GM03348 (cell line): ENCODE results near the gene S1PR1.
"Not testable (repeated sequence)": the region's sequence is repeated elsewhere in the genome, so short reads cannot be mapped to it uniquely, and the experiment has no call there.

Experiments used
- DNase-seq: peaks from one replicate; pipeline ENCODE4 v3.0.0; 2012; ENCODE audit warnings: low spot score

S1PR1 gene

GRCh38 chr1:101236516-101237228 is at the start of gene S1PR1:
TSS of gene S1PR1 (plus strand) at chr1:101237019. CDS start at chr1:101238985, 1,966 bp downstream.
- DNase-seq, result peak; percentile 63

GRCh38 chr1:101187297-101187696 is 49.5 kb upstream of the S1PR1 start:
- DNase-seq, result peak; percentile 25

GRCh38 chr1:101188331-101188730 is 48.5 kb upstream of the S1PR1 start:
- DNase-seq, result no peak

- DNase-seq, result not testable (repeated sequence)
These were observed 47.9 kb upstream of the S1PR1 start for GRCh38 chr1:101188968-101189367.

GRCh38 chr1:101190441-101190840 is 46.4 kb upstream of the S1PR1 start:
- DNase-seq, result no peak

GRCh38 chr1:101191049-101191448 is 45.8 kb upstream of the S1PR1 start:
- DNase-seq, result no peak

GRCh38 chr1:101193733-101194169 is 43.1 kb upstream of the S1PR1 start:
- DNase-seq, result no peak

GRCh38 chr1:101194746-101195145 is 42.1 kb upstream of the S1PR1 start:
- no peak for DNase-seq

- no peak for DNase-seq
These were observed 40.2 kb upstream of the S1PR1 start for GRCh38 chr1:101196668-101197067.

- no peak for DNase-seq
These were observed 37.8 kb upstream of the S1PR1 start for GRCh38 chr1:101198842-101199636.

- no peak for DNase-seq
These were observed 37.2 kb upstream of the S1PR1 start for GRCh38 chr1:101199637-101199982.

GRCh38 chr1:101200513-101200912 is 36.3 kb upstream of the S1PR1 start:
- peak; percentile 91 for DNase-seq

- peak; percentile 11 for DNase-seq
These were observed 32.8 kb upstream of the S1PR1 start for GRCh38 chr1:101203820-101204540.

GRCh38 chr1:101205457-101205856 is 31.4 kb upstream of the S1PR1 start:
- DNase-seq, result no peak

- not testable (repeated sequence) for DNase-seq
These were observed 30.7 kb upstream of the S1PR1 start for GRCh38 chr1:101206139-101206538.

- not testable (repeated sequence) for DNase-seq
These were observed 29.5 kb upstream of the S1PR1 start for GRCh38 chr1:101207271-101207670.

GRCh38 chr1:101207891-101208290 is 28.9 kb upstream of the S1PR1 start:
- peak; percentile 11 for DNase-seq

- no peak for DNase-seq
These were observed 21.3 kb upstream of the S1PR1 start for GRCh38 chr1:101215363-101216011.

GRCh38 chr1:101216623-101217022 is 20.2 kb upstream of the S1PR1 start:
- no peak for DNase-seq

GRCh38 chr1:101217148-101217547 is 19.7 kb upstream of the S1PR1 start:
- no peak for DNase-seq

- not testable (repeated sequence) for DNase-seq
These were observed 17.9 kb upstream of the S1PR1 start for GRCh38 chr1:101218968-101219367.
